HS-5 (cell line): ENCODE measurements around the gene MAFG.
A peak's percentile ranks its signal among the peaks of the same experiment; 100 is the strongest.
"Not testable (repeated sequence)": the region's sequence is repeated elsewhere in the genome, so short reads cannot be mapped to it uniquely, and the experiment has no call there.

Experiments used
- DNase-seq: peaks from one replicate; pipeline ENCODE4 v3.0.0-alpha.2; 2012; ENCODE audit warnings: low read depth

MAFG gene

DNA sequence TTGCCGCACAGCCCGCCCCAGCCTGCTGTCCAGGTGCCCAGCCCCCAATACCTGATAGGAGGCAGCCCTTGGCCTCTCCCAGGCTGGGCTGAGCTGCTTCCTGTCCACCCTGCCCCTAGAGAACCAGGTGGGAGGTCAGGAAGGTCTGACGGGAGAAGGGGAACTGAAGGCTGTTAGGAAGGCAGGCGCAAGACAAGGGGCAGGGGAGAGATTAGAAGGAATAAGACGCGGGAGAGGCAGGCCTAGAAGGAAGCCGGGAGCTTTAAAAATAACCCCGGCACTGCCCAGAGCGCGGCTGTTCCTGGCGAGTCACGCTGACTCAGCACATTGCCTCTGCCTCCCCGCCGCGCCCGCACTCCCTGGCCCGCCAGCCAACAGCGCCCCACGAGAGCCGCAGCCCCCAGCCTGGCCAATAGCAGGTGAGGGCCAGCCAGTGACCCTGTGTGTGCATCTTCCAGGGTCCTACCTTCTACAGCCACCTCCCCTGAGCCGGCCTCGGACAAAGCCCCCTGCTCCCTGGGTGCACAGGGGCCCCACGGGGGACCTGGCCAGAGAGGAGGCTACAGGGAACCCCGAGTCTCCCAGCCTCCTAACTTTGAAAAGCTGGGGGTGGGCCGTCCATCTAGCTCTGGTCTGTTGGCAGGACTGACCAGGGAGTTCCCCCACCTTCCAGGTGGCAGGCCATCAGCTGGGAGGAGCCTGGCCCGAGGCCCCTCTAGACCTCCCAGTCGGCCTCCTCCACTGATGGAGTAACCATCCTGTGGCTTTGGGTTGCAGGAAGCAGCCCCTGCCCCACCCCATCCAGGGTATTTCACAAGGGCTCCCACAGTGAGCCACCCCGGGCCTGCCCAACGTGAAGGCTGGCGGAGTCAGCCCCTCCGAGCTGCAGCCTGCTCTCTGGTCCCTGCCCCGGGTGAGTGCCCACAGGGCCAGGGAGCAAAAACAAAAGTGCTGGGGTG, 4.0 kb downstream of the MAFG start:
- DNase-seq = no peak

DNA sequence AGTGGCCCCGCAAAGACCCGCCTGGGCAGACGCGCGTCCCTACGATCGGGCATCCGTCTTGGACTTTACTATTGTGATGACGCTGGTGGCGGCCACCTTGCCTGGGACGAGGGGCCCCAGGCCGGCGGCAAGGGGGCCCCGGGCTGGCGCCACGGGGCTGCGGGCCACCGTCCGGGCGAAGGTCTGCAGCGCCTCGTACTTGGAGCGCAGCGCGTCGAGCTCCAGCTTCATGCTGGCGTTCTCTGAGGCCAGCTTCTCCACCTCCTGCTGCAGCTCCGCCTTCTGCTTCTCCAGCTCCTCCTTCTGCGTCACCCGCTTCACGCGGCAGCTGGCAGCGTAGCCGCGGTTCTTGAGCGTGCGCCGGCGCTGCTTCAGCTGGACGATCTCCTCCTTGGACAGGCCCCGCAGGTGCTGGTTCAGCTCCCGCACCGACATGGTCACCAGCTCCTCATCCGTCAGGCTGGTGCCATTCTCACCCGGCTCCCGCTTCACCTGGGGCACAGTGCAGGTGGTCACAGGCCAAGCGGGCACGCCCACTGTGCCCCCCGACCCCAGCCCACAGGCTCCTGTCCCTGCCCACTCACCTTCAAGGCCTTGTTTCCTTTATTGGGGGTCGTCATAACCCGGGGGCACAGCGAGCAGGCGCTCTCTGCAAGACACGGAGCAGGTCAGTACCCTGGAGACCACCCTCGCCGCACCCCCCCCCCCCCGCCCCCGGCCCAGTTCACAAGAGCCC, 4.8 kb downstream of the MAFG start:
- DNase-seq = no peak

DNA sequence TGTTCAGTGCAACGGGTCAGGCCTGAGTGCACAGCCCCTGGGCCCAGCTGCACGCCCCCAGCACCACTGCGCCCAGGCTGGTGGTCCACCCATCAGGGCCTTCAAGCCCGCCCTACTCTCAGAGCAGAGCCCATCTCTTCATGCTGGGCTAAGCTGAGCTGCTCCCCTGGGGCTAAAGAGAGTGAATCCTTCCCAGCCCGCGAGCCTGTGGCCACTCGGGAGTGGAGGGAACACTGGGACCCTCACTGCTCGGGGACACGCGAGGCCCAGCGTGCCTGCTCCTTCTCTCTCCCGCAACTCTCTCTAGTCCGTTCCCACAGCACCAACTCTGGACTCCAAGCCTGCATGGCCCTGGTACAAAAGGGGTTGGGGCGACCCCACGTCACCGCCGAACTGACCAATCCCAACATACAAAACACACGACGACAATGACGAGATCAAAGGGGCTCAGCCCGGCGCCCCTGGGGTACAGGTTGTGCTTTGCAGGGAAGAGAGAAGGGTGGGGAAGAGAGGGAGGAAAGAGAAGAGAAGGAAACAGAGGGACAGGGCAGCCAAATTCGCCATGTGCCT, 5.5 kb downstream of the MAFG start:
- no peak for DNase-seq

DNA sequence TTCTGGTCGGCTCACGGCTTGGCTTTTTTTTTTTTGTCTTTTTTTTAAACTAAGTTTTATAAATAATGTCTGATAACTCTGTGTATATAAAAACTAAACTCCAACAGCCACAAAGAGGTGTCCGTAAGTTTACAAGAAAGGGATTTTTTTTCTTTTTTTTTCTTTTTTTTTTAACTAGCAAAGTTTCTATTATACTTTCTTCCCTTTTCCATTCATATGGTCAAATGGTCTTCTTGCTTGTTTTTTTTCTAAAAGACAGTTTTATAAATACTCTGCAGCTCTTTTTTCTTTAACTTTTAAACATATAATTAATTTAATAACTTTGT, 6.0 kb downstream of the MAFG start:
- DNase-seq = no peak

DNA sequence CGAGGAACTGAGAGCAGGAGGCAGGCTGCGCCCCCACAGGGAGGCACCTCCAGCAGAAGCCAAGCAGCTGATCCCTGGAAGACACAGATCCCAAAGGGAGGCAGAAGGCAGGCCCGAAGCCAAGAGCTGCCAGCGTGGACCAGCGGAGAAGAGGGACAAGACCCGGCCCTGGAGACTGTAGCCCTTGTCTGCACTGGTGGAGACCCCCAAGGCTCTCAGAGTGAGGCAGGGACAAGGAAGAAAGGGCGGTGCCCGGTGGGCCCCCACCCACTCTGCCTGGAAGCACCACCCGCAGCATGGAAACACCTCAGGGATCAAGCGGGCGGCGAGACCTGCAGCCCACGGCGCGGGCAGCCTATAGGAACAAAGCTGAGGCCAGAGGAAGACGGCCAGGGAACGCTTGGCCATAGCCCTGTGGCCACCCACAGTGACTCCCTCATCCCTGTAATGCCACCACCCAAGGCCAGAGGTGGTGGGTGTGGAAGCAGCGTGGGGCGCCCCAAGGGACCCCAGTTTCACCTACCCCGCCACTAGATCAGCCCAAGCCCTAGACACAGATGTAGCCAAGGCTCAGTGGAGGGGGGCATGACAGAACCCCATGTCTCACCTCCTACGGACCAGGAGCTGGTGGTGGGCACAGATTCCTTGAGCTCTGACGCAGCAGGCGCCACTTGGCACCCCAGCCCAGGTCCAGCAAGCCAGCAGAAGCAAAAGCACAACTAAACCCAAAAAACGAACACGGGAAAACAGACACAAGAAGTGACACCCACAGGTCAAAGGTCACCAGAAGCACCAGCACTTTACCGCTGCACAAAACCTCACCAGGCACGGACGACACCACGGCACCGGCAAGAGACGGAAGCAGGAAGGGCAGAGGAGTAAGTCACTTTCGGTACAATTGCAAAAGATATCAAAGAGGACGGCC, 6.7 kb downstream of the MAFG start:
- DNase-seq = no peak

DNA sequence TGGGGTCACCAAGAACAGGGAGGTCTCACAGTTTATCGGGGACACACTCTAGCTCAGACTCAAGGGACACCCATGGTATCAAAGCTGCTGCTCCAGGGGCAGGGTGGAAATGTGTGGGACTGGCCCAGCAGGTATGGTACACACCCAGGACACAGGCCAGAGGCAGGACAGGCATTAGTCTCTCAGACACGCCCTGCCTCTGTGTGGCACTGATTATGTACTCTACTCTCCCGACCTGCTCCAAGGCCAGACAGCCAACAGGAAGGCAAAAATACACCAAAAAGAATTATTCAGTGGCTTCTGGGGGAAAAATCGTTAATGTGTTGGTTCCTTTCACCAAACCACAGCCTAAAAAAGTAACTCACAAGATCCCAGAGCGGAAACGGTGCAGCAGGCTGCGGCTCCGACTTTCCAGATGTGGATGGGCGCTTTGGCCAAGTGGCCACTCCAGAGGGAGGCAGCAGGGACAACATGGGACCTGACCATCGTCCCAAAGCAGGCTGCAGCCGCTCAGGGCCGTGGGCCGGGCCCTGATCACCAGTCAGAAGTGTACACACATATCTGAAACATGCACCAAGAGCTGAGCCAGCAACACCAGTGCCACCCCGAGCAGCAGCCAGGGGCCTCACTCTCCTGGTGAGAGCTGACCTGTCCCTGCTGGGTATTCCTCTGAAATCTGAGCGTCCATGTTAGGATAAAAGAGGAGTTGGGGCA, 8.5 kb downstream of the MAFG start:
- no peak for DNase-seq

DNA sequence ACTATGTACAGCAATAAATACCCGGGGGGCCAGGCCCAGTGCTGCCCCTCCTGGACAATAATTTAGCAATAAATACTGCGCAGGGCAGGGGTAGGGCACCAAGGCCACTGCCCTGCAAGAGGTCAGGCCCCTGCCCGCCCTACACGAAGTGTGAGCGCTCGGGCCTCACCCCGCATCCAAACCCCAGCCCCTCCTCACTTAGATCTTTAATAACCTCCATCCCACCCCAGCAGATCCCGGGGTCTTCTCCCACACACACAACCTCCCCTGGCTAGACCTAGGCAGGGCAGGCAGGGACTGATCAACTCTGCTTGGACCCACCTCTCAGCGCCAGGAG, 9.2 kb downstream of the MAFG start:
- not testable (repeated sequence) for DNase-seq

DNA sequence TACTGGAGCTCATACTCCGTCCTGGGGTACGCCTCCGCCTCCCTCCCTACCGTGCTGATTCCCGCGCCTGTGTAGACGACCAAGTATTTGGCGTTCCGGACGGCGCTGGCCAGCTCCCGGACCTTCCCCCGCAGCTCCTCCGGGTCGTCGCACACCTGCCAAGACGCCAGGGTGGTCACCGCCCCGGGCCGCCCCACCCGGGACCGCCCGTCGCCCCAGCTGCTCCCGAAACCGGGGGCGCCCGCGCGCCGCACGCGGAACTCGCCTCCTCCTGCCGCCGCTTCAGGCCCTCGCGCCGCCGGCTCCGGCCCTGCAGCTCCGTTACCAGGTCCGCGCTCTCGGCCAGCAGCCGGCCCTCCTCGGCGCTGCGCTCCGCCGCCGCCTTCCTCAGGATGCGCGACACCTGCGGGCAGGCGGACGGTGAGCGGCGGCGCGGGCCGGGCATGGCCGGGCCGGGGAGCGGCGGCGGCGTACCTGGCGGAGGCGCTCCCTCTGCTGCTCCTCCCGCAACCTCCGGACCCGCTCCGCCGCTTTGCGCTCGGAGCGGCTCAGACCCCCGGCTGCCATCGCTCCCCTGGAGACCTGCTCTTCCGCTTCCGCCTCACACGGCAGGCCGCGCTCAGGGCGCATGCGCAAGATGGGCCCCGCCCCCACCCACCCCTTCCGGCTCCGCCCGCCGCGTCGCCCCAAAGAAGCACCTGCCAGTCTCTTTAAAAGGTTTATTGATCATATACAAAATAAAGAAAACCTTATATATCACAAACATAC, 9.8 kb downstream of the MAFG start, which contains the start of gene SIRT7:
Gene SIRT7 (minus strand): TSS at position 612 of the 768 bp plus-strand sequence. CDS start 45 bp downstream, at position 567.
- no peak for DNase-seq

DNA sequence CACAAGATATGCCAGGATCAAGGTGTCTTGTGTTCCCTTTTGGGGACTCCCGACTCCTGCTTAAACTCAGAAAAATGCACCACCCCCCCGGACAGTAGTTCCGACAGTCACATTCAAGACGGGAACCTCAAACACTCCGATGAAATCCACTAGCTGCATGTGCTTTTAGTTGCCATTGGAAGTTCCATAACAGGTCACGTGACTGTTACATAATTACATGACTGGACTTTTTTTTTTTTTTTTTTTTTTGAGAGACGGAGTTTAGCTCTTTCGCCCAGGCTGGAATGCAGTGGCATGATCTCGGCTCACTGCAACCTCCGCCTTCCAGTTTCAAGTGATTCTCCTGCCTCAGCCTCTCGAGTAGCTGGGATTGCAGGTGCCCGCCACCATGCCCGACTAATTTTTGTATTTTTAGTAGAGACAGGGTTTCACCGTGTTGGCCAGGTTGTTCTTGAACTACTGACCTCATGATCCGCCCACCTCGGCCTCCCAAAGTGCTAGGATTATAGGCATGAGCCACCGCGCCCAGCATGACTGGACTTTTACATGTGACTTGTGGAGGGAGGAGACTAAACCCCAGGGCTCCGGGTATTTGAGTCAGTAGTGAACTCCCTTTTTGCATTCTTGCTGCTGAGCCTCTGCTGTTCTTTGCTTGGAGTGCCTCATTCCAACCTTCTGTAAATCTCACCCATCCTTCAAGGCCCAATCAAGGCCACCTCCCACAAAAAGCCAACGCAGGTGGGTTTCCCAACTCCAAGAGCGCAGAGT, 11.1 kb downstream of the MAFG start:
- DNase-seq = peak; percentile 56

- no peak for DNase-seq
Measured at GRCh38 chr17:81915331-81915730, 12.2 kb downstream of the MAFG start.

GRCh38 chr17:81914103-81914850, 13.3 kb downstream of the MAFG start:
- no peak for DNase-seq

DNA sequence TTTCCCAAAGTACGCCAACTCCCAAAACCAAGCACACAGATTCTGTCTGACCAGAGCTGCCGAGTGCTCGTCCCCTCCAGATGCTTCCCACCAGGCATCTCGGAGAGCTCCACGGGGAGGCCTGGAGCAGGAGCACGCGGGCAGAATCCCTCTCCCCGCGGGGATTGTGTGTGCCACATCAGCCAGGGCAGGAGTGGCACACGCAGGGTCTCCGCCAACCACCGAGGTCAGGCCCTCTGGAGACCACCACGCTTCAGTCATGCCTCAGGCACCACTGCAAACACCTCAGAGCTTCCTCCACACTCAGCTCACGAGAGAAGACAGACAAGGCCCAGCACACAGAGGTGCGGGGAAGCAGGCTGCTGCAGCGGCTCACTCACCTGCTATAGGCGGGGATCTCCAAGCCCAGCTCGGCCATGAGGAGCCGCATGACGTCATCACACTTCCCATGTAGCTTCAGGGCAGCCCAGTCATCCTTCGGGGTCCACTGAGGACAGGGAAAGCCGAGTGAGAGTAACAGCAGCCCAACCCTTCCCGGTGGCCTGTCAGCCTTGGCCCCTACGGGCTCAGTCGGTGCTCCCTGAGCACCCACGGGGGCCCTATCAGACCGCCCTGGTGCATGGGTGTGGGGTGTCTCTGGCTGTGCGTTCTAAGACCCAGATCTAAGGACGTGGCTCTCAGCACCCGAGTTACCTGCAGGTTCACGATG, 14.0 kb downstream of the MAFG start:
- no peak for DNase-seq

DNA sequence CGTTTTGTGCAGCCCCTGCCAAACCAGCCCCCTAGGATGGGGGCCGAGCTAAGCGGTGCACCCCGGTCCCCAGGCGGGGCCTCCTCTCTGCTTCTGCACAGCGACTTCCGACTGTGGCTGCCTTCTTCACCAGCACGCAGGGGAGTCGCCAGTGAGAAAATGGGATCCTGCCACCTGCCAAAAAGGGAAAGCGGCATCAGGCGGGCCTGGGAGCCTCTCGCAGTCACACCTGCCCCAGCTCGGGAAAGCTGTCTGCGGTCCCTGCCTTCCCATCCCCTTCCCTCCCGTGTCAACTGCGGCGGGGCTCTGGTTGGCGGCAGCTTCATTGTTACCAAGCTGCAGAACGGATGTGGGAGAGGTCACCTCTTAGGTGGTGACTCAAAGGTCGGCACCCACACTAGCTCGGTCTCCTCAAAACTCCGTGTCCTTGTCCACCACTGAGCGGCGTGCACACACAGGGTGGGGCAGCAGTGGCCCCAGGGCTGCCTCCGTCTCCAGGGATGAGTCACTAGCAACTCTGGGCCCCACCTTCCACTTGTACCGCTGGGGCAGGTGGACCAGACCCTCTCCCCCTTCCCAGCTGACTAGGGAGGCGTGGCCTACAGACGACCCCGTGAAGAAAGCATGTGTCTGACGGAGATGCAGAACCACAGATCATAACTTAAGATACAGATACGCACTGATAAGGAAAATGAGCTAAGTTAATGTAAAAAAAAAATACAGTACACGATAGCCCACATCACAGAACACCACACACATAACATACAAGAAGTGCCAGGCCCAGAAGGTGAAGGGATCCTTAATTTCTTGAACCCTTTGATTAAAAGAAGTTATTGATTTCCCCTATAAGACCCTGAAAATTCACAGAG, 14.9 kb downstream of the MAFG start:
- DNase-seq = no peak

DNA sequence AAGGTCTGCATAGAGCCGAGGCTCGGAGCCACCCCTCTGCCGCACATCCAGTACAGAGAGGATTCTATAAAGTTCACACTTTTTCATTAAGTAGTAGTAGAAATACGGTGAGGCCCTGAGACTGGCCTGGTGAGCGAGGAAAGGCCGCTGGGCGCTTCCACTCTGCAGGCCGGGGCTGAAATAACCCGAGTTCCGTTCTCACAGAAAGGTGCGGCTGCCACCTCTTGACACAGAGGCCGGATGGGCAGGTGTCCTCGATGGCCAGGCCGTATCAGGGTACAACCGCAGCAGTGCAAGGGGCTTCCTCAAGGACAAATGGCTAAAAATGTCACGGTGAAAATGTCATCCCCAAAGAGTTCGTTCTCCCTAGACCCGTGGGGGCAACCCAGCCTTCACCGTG, 15.6 kb downstream of the MAFG start:
- DNase-seq = no peak

- DNase-seq = no peak
Measured at GRCh38 chr17:81911277-81911961, 16.1 kb downstream of the MAFG start, which contains the start of gene PCYT2. Gene PCYT2, minus strand, starts transcription at chr17:81911399. Its CDS starts 44 bp downstream, at chr17:81911355.

DNA sequence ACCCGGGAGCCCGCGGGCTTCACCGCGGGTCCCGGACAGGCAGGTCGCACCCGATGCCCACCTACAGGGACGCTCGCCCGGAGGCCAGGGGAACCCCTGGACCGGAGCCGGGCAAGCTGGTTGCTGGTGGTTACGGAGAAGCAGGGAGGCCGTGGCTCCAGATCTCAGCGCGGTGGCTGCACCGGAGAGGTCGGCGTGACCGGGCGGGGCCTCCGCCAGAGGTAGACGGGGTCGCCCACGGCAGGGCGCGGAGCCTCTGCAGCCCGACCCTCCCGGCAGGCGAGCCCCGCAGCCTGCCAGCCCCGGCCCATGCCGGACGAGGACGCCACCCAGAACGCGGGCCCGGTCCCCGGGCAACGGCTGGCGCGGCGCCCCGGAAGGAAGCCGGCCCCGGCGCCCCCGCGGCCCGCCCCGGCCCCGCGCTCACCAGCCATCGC, 16.7 kb downstream of the MAFG start:
- no peak for DNase-seq
